Activated CD8-positive, alpha-beta memory T cell treated with anti-CD3 and anti-CD28 coated beads, Interleukin-2, amount 50 U/mL, for 48 hours (primary cell): ENCODE results near the gene CD33.

Experiments used
- DNase-seq: peaks from one replicate; pipeline ENCODE4 v3.0.0-alpha.2; 2020

CD33 gene

GRCh38 chr19:51259348-51260245 lies 34.7 kb downstream of the CD33 start:
- peak; percentile 68 for DNase-seq

- no peak for DNase-seq
Measured at GRCh38 chr19:51263808-51264207, 38.9 kb downstream of the CD33 start.

- no peak for DNase-seq
Measured at GRCh38 chr19:51271067-51271466, 46.2 kb downstream of the CD33 start.

- no peak for DNase-seq
Measured at GRCh38 chr19:51272183-51272810, 47.4 kb downstream of the CD33 start.

GRCh38 chr19:51274049-51274770 lies 49.3 kb downstream of the CD33 start:
- DNase-seq = no peak

- no peak for DNase-seq
Measured at GRCh38 chr19:51277112-51277511, 52.2 kb downstream of the CD33 start.

- no peak for DNase-seq
Measured at GRCh38 chr19:51282335-51282734, 57.5 kb downstream of the CD33 start.

GRCh38 chr19:51285682-51286081 lies 60.8 kb downstream of the CD33 start:
- no peak for DNase-seq
